Measurements from ENCODE around the gene VSIG10L. TPM values are rescaled to one million over a fixed set of nuclear protein-coding genes. Genes with fewer than 3 reads are reported as not detected.

The VSIG10L gene
- total RNA-seq, 4 donors from 2014 or later: 20.4 to 35.6 (median 28.8) TPM

DNA sequence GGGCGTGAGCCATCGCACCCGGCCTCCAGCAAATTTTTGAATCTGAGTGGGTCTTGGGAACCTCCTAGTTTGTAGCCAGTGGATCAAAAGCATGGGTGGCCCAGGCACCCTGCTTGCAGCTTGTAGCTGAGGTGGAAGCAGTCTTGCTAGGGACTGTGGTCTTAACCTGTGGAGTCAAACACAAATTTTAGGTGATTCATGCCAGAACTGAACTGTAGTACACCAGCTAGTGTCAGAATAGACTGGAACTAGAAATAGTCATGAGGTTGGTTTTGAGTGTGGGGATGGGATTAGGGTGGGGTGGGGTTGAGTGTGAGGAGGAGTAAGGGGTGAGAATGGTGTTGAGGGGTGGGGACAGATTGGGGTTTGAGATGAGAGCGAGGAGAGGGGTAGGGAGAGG, 40.1 kb upstream of the VSIG10L start:
- Histone ChIP-seq H3K4me1 (no peaks in the 10 kb centered on the region), H3K36me3 (no peaks in the 10 kb centered on the region), H3K9me3 (no peaks in the 10 kb centered on the region), H3K4me3 (no peak overlapping the region), H3K27me3 (no peaks in the 10 kb centered on the region), H3K27ac (no peak overlapping the region)
- 100% methylated on average over 4 of the region's 4 CpGs for WGBS
- DNase-seq (ENCODE audit: low spot score in 2 of 2): no peak
- TF ChIP-seq POLR2AphosphoS5 (IDR thresholded peaks at IDR 0.05): no peak
- no peak for TF ChIP-seq POLR2A (IDR thresholded peaks at IDR 0.05)
- no peak for TF ChIP-seq EP300 (IDR thresholded peaks at IDR 0.05)

DNA sequence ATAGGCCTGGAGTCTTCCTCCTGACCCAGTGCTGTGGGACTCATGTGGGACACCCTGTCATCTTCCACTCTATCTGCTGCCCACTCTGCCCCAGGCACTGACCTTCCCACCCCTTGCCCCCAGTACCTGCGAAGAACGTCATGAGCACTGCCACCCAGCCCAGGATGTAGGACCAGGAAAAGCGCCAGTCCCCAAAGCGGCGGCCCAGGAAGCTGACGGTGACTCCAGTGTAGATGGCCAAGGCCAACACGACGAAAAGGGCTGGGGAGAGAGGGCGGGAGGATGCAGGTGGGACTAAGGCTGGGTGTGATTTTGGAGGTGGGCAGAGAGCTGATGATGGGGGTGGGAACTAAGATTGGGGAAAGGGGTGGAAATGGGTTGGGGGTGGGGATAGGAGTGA, 38.4 kb upstream of the VSIG10L start:
- WGBS: 94% methylated on average over 9 of the region's 9 CpGs

DNA sequence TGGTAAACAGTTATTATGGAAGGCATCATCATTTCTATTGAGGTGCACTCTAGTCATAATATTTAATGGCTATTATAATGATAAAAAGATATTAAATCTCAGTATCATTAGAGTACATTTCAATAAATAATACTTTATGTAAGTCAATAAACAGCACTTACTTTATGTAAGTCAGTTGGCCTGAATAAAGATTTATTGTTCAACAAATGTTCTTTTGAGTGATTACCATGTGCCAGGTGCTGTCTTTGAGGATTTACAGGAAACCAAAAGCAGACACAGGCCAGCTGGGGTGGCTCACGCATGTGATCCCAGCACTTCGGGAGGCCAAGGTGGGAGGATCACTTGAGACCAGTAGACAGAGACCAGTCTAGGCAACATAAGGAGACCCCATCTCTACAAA, 35.5 kb upstream of the VSIG10L start:
- no peak for DNase-seq (ENCODE audit: low spot score in 2 of 2)
- WGBS: 75% methylated on average over 2 of the region's 2 CpGs
- H3K9me3 ChIP-seq: no peaks in the 10 kb centered on the region
- no peaks in the 10 kb centered on the region for H3K27me3 ChIP-seq
- TF ChIP-seq POLR2A (IDR thresholded peaks at IDR 0.05) (no peak), POLR2AphosphoS5 (IDR thresholded peaks at IDR 0.05) (no peak), EP300 (IDR thresholded peaks at IDR 0.05) (no peak)
- TF ChIP-seq, protein P1, sequence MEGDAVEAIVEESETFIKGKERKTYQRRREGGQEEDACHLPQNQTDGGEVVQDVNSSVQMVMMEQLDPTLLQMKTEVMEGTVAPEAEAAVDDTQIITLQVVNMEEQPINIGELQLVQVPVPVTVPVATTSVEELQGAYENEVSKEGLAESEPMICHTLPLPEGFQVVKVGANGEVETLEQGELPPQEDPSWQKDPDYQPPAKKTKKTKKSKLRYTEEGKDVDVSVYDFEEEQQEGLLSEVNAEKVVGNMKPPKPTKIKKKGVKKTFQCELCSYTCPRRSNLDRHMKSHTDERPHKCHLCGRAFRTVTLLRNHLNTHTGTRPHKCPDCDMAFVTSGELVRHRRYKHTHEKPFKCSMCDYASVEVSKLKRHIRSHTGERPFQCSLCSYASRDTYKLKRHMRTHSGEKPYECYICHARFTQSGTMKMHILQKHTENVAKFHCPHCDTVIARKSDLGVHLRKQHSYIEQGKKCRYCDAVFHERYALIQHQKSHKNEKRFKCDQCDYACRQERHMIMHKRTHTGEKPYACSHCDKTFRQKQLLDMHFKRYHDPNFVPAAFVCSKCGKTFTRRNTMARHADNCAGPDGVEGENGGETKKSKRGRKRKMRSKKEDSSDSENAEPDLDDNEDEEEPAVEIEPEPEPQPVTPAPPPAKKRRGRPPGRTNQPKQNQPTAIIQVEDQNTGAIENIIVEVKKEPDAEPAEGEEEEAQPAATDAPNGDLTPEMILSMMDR (IDR thresholded peaks at IDR 0.05): no peak
- no peak overlapping the region for H3K4me3 ChIP-seq
- H3K27ac ChIP-seq: no peak overlapping the region
- no peaks in the 10 kb centered on the region for H3K4me1 ChIP-seq
- no peaks in the 10 kb centered on the region for H3K36me3 ChIP-seq

More for the DNA sequence above, 38.4 kb upstream of the VSIG10L start:
- DNase-seq (ENCODE audit: low spot score in 2 of 2): no peak
- TF ChIP-seq, protein P1 (IDR thresholded peaks at IDR 0.05): no peak
- TF ChIP-seq POLR2A (IDR thresholded peaks at IDR 0.05) (no peak), EP300 (IDR thresholded peaks at IDR 0.05) (no peak), POLR2AphosphoS5 (IDR thresholded peaks at IDR 0.05) (no peak)
- H3K4me1 ChIP-seq: no peaks in the 10 kb centered on the region
- H3K27me3 ChIP-seq: no peaks in the 10 kb centered on the region
- H3K27ac ChIP-seq: no peak overlapping the region
- no peaks in the 10 kb centered on the region for H3K36me3 ChIP-seq
- no peak overlapping the region for H3K4me3 ChIP-seq
- H3K9me3 ChIP-seq: no peaks in the 10 kb centered on the region

DNA sequence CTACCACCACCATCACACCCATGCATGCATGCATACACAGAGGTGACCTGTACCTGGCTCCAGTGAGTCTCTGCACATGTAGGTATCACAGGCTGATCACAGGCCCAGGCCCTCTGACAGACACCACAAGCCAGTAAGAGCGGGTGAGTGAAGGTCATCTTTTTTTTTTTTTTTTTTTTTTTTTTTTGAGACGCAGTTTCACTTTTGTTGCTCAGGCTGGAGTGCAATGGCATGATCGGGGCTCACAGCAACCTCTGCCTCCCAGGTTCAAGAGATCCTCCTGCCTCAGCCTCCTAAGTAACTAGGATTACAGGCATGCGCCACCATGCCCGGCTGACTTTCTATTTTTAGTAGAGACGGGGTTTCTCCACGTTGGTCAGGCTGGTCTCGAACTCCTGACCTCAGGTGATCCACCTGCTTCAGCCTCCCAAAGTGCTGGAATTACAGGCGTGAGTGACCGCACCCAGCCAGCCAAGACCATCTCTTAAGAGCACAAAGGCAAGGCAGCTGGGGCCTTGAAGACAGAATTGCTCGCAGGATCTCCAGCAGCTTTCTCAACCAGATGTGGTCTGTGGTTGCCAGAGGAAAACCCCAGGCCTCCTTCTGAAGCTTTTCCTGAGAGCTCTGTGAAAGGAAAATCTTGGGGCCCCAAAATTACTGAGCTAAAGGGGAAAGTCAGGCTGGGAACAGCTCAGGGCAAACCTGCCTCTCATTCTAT, 33.7 kb upstream of the VSIG10L start:
- WGBS: 78% methylated on average over 10 of the region's 11 CpGs
- H3K4me3 ChIP-seq: no peak overlapping the region
- H3K36me3 ChIP-seq: no peaks in the 10 kb centered on the region
- DNase-seq (ENCODE audit: low spot score in 2 of 2): no peak
- no peaks in the 10 kb centered on the region for H3K4me1 ChIP-seq
- H3K9me3 ChIP-seq: no peaks in the 10 kb centered on the region
- H3K27ac ChIP-seq: no peak overlapping the region
- no peak for TF ChIP-seq EP300 (IDR thresholded peaks at IDR 0.05)
- TF ChIP-seq POLR2A (IDR thresholded peaks at IDR 0.05): no peak
- no peak for TF ChIP-seq POLR2AphosphoS5 (IDR thresholded peaks at IDR 0.05)
- TF ChIP-seq, protein P1 (IDR thresholded peaks at IDR 0.05): no peak
- no peaks in the 10 kb centered on the region for H3K27me3 ChIP-seq

DNA sequence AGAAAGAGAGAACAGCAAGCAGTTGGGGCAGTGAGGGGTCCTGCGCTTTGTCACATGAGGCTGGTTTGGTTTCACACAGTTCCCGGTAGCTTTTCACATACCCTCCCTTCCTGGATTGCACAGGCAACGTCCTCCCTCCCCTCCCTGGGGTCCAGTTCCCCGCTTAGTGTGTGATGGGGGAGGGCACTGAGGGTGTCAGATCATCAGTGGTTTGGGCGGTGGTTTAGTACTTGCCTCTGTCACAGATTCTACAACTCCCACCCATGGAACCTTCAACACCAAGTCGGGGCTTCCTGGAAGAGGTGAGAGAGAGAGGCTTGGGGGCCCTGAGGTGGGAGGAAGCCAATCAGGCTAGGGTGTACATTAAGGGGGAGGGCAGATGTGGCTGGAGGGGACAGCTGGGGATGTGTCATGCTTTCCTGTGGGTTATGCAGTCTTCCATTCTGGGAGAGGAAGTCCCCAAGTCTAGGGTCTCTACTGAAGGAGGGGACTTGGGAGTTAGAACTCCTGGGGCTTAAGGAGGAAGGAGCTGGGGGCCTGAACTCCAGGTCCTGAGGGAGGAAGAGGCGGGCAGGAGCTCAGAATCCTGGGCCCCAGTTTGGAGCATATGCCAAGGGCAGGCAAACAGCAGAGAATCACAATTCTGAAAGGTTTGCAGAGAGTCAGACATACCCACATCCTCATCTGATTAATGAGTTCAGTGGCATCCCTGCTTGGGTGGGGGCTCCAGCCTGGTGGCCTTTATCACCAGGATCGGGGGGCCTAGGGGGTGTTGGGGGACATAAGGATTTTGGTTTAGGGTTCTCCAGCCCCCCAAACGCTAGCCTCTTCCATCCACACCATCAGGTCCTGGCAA, 30.9 kb upstream of the VSIG10L start, which contains the start of gene NKG7:
NKG7 (minus strand) TSS at position 6 of the 856 bp plus-strand sequence. CDS start 119 bp downstream, outside the sequence.
- Histone ChIP-seq H3K27me3 (no peaks in the 10 kb centered on the region), H3K4me1 (peaks cover 5% of the 10 kb centered on the region), H3K36me3 (no peaks in the 10 kb centered on the region), H3K9me3 (no peaks in the 10 kb centered on the region), H3K4me3 (no peak within 1 kb of the TSS), H3K27ac (no peak within 1 kb of the TSS)
- WGBS: 52% methylated on average over 8 of the region's 9 CpGs
- DNase-seq (ENCODE audit: low spot score in 2 of 2): no peak
- TF ChIP-seq POLR2A (IDR thresholded peaks at IDR 0.05) (no peak), POLR2AphosphoS5 (IDR thresholded peaks at IDR 0.05) (no peak), EP300 (IDR thresholded peaks at IDR 0.05) (no peak)
- TF ChIP-seq, protein P1 (IDR thresholded peaks at IDR 0.05): no peak
